NT2/D1 (cell line): ENCODE measurements around the gene GPRIN1.

Experiments used
- SUZ12 ChIP-seq: IDR thresholded peaks from 2 replicates; pipeline ENCODE4 v1.6.1; 2011; ENCODE audit not compliant: insufficient read length, insufficient read depth; ENCODE audit errors: extremely low read depth
- ZNF274 ChIP-seq: IDR thresholded peaks from 2 replicates; pipeline ENCODE4 v1.6.1; 2011; ENCODE audit warnings: mild to moderate bottlenecking, low read depth, low read length

DNA sequence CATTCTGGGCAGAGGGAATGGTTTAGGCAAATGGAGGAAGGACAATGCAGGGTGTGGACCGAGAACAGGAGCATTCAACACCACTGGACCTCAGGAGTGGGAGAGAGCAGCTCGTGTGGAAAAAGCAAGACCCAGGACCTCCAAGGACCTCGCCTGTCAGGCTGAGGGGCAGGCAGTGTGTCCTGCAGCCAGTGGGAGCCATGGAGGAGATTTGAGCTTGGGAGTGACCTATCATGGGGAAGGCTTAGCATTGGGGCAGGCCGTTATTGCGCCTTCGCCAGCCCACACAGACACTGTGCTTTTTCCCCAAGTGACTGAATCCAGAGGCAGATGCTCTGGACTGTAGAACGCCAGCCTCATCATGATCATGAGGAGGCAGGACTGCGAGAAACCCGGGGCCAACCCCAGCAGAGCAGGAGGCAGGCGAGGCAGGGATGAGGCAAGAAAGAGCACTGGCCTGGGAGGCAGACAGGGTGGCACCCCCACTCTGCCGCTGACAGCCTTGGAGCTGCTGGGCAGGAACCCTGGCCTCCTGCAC is 57.6 kb downstream of the GPRIN1 start:
- TF ChIP-seq ZNF274, result no peak
- no peak for TF ChIP-seq SUZ12
